ENCODE results near the gene ADCY7. TPM values are rescaled to one million over a fixed set of nuclear protein-coding genes. Genes with fewer than 3 reads are reported as not detected.

The ADCY7 gene
- total RNA-seq, 1 donor from 2014 or later, result 4.6 TPM

- TF ChIP-seq, protein P1, sequence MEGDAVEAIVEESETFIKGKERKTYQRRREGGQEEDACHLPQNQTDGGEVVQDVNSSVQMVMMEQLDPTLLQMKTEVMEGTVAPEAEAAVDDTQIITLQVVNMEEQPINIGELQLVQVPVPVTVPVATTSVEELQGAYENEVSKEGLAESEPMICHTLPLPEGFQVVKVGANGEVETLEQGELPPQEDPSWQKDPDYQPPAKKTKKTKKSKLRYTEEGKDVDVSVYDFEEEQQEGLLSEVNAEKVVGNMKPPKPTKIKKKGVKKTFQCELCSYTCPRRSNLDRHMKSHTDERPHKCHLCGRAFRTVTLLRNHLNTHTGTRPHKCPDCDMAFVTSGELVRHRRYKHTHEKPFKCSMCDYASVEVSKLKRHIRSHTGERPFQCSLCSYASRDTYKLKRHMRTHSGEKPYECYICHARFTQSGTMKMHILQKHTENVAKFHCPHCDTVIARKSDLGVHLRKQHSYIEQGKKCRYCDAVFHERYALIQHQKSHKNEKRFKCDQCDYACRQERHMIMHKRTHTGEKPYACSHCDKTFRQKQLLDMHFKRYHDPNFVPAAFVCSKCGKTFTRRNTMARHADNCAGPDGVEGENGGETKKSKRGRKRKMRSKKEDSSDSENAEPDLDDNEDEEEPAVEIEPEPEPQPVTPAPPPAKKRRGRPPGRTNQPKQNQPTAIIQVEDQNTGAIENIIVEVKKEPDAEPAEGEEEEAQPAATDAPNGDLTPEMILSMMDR (IDR thresholded peaks at IDR 0.05), result no peak
- Mint-ChIP-seq H3K4me1 (ENCODE audit: unreplicated experiment) (peaks cover 22% of the 10 kb centered on the region), H3K27ac (ENCODE audit: unreplicated experiment) (no peak overlapping the region), H3K4me3 (ENCODE audit: unreplicated experiment) (no peak overlapping the region), H3K27me3 (ENCODE audit: unreplicated experiment) (no peaks in the 10 kb centered on the region), H3K9me3 (ENCODE audit: unreplicated experiment) (no peaks in the 10 kb centered on the region), H3K36me3 (ENCODE audit: unreplicated experiment) (peaks cover 42% of the 10 kb centered on the region)
- no peak for DNase-seq (ENCODE audit: extremely low spot score, unreplicated experiment)
Measured at GRCh38 chr16:50318796-50319578, 52.6 kb downstream of the ADCY7 start.

DNA sequence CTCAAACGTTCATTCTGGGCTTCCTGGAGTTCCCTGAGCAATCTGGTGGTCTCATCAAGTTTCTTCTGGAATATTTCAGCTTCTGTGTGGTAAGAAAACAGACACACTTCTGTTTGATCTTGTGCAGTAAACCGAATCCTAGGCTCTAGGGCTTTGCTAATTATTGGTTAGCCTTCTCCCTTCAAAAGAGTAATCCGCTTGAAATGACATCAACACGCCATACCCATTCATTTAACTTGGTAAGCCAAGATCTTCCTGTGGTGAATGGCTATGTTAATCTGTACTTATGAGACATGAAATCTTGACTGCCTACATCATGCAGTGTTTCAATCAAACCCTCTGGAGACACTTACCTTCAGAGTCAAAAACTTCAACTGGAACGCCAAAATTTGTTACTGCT lies 54.0 kb downstream of the ADCY7 start:
- no peaks in the 10 kb centered on the region for H3K27me3 Mint-ChIP-seq (ENCODE audit: unreplicated experiment)
- no peak overlapping the region for H3K27ac Mint-ChIP-seq (ENCODE audit: unreplicated experiment)
- DNase-seq (ENCODE audit: extremely low spot score, unreplicated experiment), result no peak
- H3K4me3 Mint-ChIP-seq (ENCODE audit: unreplicated experiment), result no peak overlapping the region
- H3K4me1 Mint-ChIP-seq (ENCODE audit: unreplicated experiment), result peaks cover 21% of the 10 kb centered on the region
- H3K36me3 Mint-ChIP-seq (ENCODE audit: unreplicated experiment), result peaks cover 43% of the 10 kb centered on the region
- TF ChIP-seq, protein P1 (IDR thresholded peaks at IDR 0.05), result no peak
- no peaks in the 10 kb centered on the region for H3K9me3 Mint-ChIP-seq (ENCODE audit: unreplicated experiment)

- Mint-ChIP-seq H3K27me3 (ENCODE audit: unreplicated experiment) (no peaks in the 10 kb centered on the region), H3K36me3 (ENCODE audit: unreplicated experiment) (peaks cover 51% of the 10 kb centered on the region), H3K9me3 (ENCODE audit: unreplicated experiment) (no peaks in the 10 kb centered on the region), H3K4me1 (ENCODE audit: unreplicated experiment) (peaks cover 4% of the 10 kb centered on the region), H3K4me3 (ENCODE audit: unreplicated experiment) (no peak overlapping the region), H3K27ac (ENCODE audit: unreplicated experiment) (no peak overlapping the region)
- TF ChIP-seq, protein P1 (IDR thresholded peaks at IDR 0.05), result no peak
- no peak for DNase-seq (ENCODE audit: extremely low spot score, unreplicated experiment)
Measured at GRCh38 chr16:50322333-50322732, 56.0 kb downstream of the ADCY7 start.

DNA sequence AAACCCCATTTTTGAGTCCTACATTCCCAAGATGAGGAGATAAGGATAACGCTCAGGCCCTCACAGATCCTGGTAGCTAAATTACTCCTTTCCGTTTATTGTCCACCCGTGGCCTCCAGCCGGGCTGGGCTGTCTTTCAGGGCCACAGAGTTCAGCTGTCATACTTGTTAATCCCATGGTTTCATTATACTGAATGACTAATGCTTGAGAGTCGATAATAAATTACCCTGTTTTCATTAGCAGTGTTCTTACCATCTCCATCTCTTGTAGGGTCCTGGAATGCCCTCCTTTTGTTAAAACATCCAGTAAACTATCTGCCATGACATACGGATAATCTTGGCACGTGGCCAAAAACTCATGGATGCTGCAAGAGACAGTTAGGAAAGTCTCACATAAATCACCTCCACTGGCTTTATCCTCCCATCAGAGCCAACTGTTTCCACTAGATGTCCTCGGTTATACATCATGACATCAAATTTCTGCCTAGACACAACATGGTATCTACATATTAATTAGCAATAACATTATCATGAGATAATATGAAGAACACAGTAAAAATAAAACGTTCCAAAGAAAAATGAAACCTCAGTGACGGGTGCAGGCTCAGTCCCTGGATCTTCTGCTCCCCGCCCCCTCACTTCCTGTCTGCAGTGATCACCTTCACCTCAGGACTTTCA lies 57.1 kb downstream of the ADCY7 start:
- no peaks in the 10 kb centered on the region for H3K9me3 Mint-ChIP-seq (ENCODE audit: unreplicated experiment)
- H3K27me3 Mint-ChIP-seq (ENCODE audit: unreplicated experiment), result no peaks in the 10 kb centered on the region
- H3K4me3 Mint-ChIP-seq (ENCODE audit: unreplicated experiment), result no peak overlapping the region
- peaks cover 52% of the 10 kb centered on the region for H3K36me3 Mint-ChIP-seq (ENCODE audit: unreplicated experiment)
- H3K4me1 Mint-ChIP-seq (ENCODE audit: unreplicated experiment), result no peaks in the 10 kb centered on the region
- no peak for DNase-seq (ENCODE audit: extremely low spot score, unreplicated experiment)
- TF ChIP-seq, protein P1 (IDR thresholded peaks at IDR 0.05), result peak; percentile 51
- H3K27ac Mint-ChIP-seq (ENCODE audit: unreplicated experiment), result no peak overlapping the region

DNA sequence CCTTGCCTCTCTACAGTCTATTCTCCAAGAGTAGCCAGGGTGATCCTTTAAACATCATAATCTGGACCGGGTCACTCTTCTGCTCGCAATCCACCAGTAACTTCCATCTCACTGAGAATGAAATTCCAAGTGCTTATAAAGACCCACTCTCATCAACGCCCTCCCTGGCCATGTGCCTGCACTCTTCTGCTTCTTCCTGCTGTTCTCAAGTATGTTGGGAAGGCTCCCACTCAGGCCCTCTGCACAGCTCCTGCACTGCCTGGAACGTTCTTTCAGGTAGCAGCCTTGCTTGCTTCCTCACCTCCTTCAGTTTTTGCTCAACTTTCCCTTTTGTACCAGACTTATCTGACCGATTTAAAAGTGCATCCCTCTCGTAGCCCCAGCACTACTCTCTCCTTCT lies 58.0 kb downstream of the ADCY7 start:
- Mint-ChIP-seq H3K36me3 (ENCODE audit: unreplicated experiment) (peaks cover 48% of the 10 kb centered on the region), H3K4me1 (ENCODE audit: unreplicated experiment) (peaks cover 1% of the 10 kb centered on the region), H3K4me3 (ENCODE audit: unreplicated experiment) (no peak overlapping the region)

More for the DNA sequence above, 58.0 kb downstream of the ADCY7 start:
- Mint-ChIP-seq H3K27me3 (ENCODE audit: unreplicated experiment) (no peaks in the 10 kb centered on the region), H3K9me3 (ENCODE audit: unreplicated experiment) (no peaks in the 10 kb centered on the region), H3K27ac (ENCODE audit: unreplicated experiment) (no peak overlapping the region)
- TF ChIP-seq, protein P1 (IDR thresholded peaks at IDR 0.05), result no peak
- DNase-seq (ENCODE audit: extremely low spot score, unreplicated experiment), result no peak

Data from osteocyte (in vitro differentiated cells).